Femur (tissue), 1 donor: Measurements from ENCODE around the gene TNNC1.

Source experiments
- DNase-seq: peaks from one replicate; pipeline ENCODE4 v3.0.0-alpha.2; 2017

TNNC1 gene

GRCh38 chr3:52429031-52429430 lies 24.8 kb downstream of the TNNC1 start:
- peak; percentile 14 for DNase-seq

DNA sequence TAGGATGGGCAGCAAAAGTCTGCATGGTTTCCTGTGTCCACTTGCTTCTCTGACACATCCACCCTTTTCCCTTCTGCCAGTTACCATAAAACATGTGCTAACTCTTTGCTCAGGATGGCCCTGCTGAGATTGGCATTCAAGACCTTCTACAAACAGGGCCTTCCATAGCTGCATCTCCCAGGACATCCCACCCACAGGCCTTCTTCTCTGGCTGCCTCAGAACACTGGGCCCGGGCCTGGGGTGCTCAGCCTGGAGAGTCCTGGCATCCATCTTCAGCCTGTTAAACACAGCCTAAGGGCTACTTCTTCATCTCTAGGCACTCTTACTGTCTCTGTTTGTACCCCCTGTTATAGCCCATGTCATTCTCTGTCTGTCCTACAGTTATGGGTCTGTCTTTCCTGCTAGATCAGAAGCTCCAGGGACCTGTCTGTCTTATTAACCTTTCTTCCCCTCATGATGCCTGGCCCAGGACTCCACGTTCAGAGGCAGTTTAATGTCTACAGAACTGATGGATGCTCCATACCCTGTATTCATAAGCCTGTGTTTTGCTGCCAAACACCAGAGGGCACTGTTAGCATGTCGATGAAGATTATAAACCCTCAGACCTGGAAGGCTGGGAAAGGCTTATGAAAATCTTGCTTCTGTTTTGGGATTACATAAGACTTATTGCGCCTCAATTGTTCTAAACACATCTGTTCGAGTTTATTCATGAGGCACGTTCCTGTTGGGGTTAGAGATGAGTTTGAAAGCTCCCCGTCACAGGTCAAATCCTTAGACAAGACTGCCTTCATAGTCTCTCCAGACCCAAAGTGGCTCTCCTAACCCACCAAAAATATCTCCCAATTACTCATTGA lies 25.5 kb downstream of the TNNC1 start:
- DNase-seq: peak; percentile 71

GRCh38 chr3:52423173-52423572 lies 30.7 kb downstream of the TNNC1 start:
- peak; percentile 19 for DNase-seq

DNA sequence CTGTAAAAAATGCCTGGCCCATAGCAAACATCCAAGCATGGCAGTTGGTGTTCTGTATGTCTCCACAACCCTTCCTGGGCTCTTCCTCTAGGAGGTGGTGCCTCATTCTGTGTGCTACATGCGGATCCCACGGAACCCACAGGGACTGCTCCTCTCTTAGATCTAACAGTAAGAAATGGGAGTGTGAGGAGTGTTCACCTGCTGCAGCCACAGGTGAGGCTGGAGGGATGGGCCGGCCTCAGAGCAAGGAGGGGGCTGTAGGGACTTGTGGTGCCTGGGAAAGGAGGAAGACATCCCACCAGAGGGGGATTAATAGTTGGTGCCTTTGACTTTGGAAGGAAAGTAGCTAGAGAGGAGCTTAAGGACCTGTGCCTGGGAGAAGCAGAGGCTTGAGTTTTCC lies 31.2 kb downstream of the TNNC1 start:
- DNase-seq: no peak

- peak; percentile 15 for DNase-seq
Measured at GRCh38 chr3:52420388-52420787, 33.5 kb downstream of the TNNC1 start.

DNA sequence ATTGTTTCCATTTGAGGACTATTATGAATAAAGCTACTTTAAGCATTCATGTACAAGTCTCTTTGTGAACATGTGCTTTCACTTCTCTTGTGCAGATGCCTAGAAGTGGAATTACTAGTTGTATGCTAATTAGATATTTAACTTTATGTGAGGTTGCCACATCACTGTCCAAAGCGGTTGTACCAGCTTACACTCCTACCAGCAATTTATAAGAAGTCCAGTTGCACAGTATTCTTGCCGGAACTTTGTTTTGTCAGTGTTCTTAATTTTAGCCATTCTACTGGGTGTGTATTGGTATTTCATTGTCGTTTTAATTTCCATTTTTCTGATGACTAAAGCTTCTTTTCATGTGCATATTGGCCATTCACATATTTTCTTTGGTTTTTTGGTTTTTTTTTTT lies 38.0 kb downstream of the TNNC1 start:
- DNase-seq: no peak

DNA sequence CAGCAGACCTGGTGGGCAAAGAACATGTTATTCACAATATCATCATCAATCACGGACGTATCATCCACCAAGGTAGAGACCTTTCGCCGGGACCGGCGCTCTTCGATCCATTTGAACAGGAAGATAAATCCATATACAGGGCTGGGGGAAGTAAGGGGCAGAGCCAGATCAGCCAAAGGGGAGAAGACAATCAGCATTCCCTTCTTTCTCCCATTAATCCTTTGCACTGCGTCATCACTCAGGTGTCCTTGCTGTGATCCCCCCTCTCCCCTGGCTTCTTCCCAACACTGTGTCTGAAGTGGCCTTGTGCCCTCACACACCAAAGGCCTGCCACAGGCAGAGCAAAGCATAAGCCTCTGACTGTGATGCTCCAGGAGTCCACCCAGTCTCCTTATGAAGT lies 45.4 kb downstream of the TNNC1 start:
- DNase-seq: peak; percentile 27

DNA sequence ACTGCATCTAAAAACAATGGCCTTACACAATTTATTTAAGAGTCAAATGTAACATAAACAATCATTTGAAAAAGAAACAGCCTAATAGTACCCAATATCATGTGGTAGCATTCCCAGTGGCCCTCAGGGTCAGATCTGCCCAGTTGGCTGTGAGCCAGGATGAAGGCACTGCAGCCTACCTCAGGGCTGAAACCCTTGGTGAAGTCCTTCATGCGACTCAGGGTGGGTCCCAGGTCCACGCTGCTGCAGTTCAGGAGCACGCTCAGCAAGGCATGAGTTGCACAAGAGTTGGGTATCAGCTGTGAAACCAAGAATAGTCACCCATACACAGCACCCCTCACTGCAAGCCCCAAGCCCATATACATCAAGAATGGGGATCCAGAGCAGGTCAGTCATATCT lies 46.1 kb downstream of the TNNC1 start:
- DNase-seq: peak; percentile 28

DNA sequence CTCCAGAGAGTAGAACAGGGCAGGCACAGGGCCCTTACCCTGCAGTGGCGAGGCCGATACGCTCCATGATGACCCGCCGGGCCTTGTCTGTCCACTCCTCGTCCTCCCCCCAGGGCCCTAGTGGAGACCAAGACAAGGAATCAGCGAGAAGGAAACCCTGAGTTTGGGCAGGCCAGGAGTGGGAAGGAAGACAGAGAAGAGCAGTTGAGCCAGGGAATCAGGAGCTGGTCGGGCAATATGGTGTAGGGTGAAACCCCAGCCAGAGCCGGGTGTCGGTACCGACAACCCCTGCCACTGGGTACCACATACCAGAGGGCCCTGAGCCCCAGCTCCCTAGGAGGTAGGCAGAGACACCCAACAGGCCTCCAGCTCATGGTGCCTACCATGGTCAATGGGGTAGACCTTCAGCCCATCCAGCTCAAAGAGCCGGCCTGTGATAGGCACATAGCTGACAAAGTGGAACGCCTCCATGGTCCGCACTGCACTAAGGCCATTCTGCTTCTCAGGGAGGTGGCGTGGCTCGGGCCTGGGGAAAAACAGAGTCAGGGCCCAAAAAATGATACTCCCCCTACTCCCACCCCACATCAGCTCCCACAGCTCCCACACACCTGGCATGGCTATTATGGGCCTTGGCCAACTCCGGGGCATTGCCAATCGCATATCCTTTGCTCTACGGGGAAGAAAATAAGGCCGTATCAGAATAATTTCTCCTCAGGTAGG lies 46.9 kb downstream of the TNNC1 start:
- peak; percentile 32 for DNase-seq

GRCh38 chr3:52406231-52406661 lies 47.6 kb downstream of the TNNC1 start:
- peak; percentile 22 for DNase-seq

DNA sequence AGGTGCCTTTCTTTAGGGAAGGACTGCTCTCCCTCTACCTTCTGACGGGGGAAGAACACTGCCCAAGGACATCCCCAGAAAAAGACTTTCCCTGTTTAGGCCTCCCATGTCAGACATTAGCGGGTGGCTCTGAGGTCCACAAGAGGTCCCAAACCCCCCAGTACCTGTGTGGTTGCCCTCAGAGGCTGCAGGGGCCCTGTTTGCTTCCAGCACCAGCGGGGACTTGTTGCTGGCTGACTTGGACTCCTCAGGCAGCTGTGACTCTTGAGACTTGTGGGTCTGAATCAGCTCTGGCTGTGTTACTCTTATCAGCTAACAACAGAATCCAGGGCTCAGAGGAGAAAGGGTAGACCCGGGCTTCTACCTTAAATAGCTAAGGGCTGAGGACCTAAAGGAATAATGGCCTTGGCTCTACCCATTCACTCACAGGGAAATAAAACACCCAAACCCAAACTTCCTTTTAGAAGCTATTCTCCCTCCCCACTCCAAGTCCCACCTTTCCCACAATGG lies 48.2 kb downstream of the TNNC1 start:
- peak; percentile 13 for DNase-seq

GRCh38 chr3:52405066-52405465 lies 48.8 kb downstream of the TNNC1 start:
- DNase-seq: peak; percentile 15

- peak; percentile 13 for DNase-seq
Measured at GRCh38 chr3:52404391-52404790, 49.5 kb downstream of the TNNC1 start.

GRCh38 chr3:52403955-52404354 lies 49.9 kb downstream of the TNNC1 start:
- DNase-seq: peak; percentile 41

- no peak for DNase-seq
Measured at GRCh38 chr3:52403271-52403841, 50.5 kb downstream of the TNNC1 start.

GRCh38 chr3:52402706-52403270 lies 51.1 kb downstream of the TNNC1 start:
- DNase-seq: peak; percentile 17

GRCh38 chr3:52402101-52402521 lies 51.7 kb downstream of the TNNC1 start:
- peak; percentile 25 for DNase-seq

GRCh38 chr3:52401551-52401950 lies 52.3 kb downstream of the TNNC1 start:
- no peak for DNase-seq
